ENCODE measurements around the gene HTR4. TPM values are rescaled to one million over a fixed set of nuclear protein-coding genes. Genes with fewer than 3 reads are reported as not detected.

Gene HTR4
- total and polyA plus RNA-seq, 9 donors = 0.07 to 0.32 (median 0.11) TPM; not detected in 4

GRCh38 chr5:148491793-148492184 is 162.5 kb downstream of the HTR4 start:
- Histone ChIP-seq H3K27me3 (no peaks in the 10 kb centered on the region), H3K4me3 (no peak overlapping the region), H3K9me3 (no peaks in the 10 kb centered on the region), H3K36me3 (no peaks in the 10 kb centered on the region), H3K27ac (no peak overlapping the region), H3K4me1 (ENCODE audit: insufficient read depth) (no peaks in the 10 kb centered on the region)
- intact Hi-C loops (cut with DNase I) = no loop called here
- no peak for TF ChIP-seq CTCF (IDR thresholded peaks at IDR 0.05)
- TF ChIP-seq POLR2A (IDR thresholded peaks at IDR 0.05) = no peak
- TF ChIP-seq EP300 (IDR thresholded peaks at IDR 0.05) = no peak
- 55 to 74% (median 58%) methylated on average over 6 of the region's 6 CpGs for WGBS, 3 donors
- no peak for DNase-seq

GRCh38 chr5:148491015-148491792 is 163.1 kb downstream of the HTR4 start:
- no peak for TF ChIP-seq EP300 (IDR thresholded peaks at IDR 0.05)
- no peak for TF ChIP-seq POLR2A (IDR thresholded peaks at IDR 0.05)
- TF ChIP-seq CTCF (IDR thresholded peaks at IDR 0.05) = no peak
- Histone ChIP-seq H3K4me1 (ENCODE audit: insufficient read depth) (no peaks in the 10 kb centered on the region), H3K4me3 (no peak overlapping the region), H3K36me3 (no peaks in the 10 kb centered on the region), H3K9me3 (no peaks in the 10 kb centered on the region), H3K27me3 (no peaks in the 10 kb centered on the region), H3K27ac (no peak overlapping the region)
- 24 to 26% (median 24%) methylated on average over 10 of the region's 10 CpGs for WGBS, 3 donors
- intact Hi-C loops (cut with DNase I) = no loop called here
- DNase-seq = no peak

DNA sequence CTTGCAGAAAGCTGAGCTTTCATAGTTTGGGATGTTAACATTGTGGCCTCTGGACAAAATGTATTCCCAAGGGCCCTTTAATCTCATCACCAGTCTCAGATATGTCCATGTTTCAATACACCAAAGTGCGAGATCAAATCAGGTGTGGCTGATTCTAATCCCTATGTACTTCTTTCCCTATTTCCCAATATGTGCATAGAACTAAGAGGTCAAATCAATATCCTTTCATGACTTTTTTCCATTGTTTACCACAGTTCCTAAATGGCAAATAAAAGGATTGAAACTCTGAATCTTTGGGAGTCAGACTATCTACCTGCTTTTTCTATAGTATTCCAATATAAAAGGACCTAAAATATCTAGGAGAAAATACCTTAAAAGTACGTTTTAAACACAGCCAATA is 165.6 kb downstream of the HTR4 start:
- H3K9me3 ChIP-seq = no peaks in the 10 kb centered on the region
- 66 to 69% (median 67%) methylated on average over 2 of the region's 2 CpGs for WGBS, 3 donors
- no peaks in the 10 kb centered on the region for H3K27me3 ChIP-seq
- no peaks in the 10 kb centered on the region for H3K36me3 ChIP-seq
- intact Hi-C loops (cut with DNase I) = no loop called here
- H3K4me1 ChIP-seq (ENCODE audit: insufficient read depth) = no peaks in the 10 kb centered on the region
- TF ChIP-seq POLR2A (IDR thresholded peaks at IDR 0.05) (no peak), EP300 (IDR thresholded peaks at IDR 0.05) (no peak), CTCF (IDR thresholded peaks at IDR 0.05) (no peak)
- H3K27ac ChIP-seq = no peak overlapping the region
- no peak for DNase-seq
- H3K4me3 ChIP-seq = no peak overlapping the region

- DNase-seq = no peak
- WGBS, 3 donors = 74 to 85% (median 81%) methylated on average over 3 of the region's 3 CpGs
- TF ChIP-seq CTCF (IDR thresholded peaks at IDR 0.05) (no peak), EP300 (IDR thresholded peaks at IDR 0.05) (no peak), POLR2A (IDR thresholded peaks at IDR 0.05) (no peak)
Observed at GRCh38 chr5:148486456-148486855, 167.9 kb downstream of the HTR4 start.

More at GRCh38 chr5:148486456-148486855, 167.9 kb downstream of the HTR4 start:
- no peak overlapping the region for H3K4me3 ChIP-seq
- no peaks in the 10 kb centered on the region for H3K27me3 ChIP-seq
- no peak overlapping the region for H3K27ac ChIP-seq
- H3K4me1 ChIP-seq (ENCODE audit: insufficient read depth) = no peaks in the 10 kb centered on the region
- no peaks in the 10 kb centered on the region for H3K9me3 ChIP-seq
- intact Hi-C loops (cut with DNase I) = no loop called here
- no peaks in the 10 kb centered on the region for H3K36me3 ChIP-seq
